HG02970 (cell line): ENCODE data around the gene CACNB1.

Source experiments
- ATAC-seq: cut with Tn5 transposase; IDR thresholded peaks from one replicate; pipeline ENCODE4 v1.9.1; 2021; ENCODE audit warnings: mild to moderate bottlenecking, moderate library complexity, moderate number of reproducible peaks; ENCODE audit not compliant: unreplicated experiment, low FRiP score

Gene CACNB1

DNA sequence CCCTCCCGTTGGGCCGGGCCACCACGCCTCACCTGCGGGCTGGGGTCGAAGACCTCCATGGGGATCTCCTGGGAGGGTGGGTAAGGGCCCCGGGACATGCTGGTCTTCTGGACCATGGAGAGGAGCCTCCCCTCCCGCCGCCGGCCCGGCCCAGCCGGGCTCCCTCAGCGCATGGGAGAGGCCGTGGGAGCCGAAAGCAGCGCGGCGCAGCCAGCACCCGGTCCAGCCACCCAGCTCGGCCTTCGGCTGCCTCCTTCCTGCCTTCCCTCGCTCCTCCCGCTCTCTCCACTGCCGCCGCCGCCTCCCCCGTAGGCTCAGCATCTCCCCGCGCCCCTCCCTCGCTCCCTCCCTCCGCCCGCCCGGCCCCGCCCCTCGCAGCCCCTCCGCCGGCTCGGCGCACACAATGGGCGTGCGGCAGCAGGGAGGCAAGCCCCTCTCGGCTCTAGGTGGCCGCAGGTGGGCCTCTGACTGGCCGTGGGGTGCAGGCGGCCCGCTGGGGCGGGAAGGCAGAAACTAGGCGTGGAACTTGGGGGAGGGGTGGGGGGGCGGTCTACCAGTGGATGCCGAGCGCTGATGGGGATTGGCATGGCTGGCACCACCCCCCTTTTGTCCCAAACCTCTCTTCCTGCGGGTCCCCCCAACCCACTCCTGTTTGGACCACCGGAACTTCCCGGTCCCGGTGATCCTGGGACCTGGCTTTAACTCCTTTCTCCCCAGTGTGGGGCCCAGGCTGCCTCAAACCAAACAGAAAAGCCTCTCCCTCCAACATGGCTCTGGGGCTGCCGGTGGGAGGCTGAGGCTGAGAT, at the start of gene CACNB1:
Gene CACNB1, minus strand, starts transcription at position 290 of the 806 bp plus-strand sequence. Its CDS starts 174 bp downstream, at position 116.
- ATAC-seq: no peak

DNA sequence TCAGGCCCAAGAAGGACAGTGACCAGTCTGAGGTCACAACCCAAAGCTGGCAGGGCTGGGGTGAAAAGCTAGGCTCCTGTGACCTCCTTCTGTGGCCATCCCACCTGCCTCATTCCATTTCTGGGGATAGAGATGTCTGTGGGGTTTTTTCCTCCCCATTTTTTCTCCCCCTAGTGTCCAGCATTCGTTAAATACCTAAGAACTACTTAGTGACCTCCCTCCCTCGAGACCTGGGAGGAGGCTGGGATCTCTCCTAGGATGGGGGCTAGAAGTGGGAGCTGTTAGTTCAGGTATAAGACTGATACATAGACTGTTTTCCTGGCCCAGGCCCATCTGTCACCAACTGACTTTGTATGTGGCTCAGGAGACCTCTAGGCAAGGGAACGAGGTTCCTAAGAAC, 48.8 kb upstream of the CACNB1 start:
- no peak for ATAC-seq

DNA sequence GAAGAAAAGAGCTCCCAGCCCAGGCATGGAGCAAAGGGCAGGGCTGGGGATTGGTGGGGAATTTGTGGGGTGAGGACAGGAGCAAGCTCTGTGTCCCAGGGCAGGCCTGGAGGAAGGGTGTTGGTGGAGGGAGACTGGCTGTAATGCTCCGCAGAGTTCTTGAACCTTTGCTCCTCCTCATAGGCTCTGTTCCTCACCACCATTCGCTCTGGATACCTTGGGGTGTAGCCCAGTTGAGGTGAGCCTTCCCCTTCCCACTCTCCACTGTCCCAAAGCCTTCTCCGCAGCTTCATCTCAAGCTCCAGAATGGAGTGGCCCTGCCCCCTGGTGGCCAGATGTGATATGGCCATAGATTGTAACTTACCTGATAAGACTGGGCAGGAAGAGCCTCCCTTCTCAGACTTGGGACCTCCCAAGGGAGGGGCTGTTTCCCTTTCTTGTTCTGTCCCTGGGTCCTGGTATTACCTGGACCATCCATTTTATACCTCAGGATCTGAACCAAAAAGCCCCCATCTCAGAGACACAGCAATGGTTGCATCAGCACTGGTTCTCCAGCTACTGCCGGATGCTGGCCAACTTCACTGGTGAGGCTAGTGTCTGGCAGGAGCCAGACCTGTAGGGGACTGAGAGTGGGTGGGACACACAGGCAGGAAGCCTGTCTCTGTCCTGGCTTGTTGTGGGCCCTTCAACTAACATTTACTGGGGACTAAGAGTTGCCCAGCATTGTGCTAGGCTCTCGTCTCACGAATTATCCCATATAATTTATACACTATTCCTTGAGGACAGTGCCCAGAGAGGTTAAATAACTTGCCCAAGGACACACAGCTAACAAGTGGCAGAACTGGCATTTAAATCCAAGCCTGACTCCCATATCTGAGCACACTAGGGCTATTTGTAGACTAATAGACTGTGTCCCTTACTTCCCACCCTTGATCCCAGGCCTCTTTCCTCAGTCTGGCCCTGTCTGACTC, 47.4 kb upstream of the CACNB1 start:
- ATAC-seq: peak; percentile 58

DNA sequence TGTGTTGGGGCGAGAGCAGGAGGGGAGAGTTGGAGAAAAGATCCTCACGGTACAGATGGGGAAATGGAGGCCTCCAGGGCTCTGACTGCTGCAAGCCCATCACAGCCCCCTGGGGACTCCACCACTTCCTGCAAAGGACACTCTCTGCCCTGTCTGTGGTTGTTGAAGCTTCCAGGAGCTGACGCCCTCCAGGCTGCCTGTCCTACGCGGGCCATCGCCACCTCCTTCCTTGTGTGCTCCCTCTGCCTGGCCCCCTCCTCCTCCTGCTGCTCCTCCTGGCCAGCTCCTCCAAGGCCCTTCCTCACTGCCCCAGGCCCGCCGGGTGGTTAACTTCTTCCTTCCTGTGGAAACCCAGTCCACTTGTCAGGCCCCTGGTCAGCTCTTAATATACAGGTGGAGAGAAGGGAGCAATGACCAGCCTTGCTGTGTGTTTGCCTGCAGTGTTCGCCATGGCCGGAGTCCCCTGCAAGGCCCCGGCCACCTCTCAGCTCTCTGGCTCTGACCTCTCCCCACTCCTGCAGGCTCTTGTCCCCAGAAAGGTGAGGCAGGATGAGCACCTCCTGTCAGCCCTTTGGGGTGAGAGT, 46.6 kb upstream of the CACNB1 start:
- ATAC-seq: no peak

DNA sequence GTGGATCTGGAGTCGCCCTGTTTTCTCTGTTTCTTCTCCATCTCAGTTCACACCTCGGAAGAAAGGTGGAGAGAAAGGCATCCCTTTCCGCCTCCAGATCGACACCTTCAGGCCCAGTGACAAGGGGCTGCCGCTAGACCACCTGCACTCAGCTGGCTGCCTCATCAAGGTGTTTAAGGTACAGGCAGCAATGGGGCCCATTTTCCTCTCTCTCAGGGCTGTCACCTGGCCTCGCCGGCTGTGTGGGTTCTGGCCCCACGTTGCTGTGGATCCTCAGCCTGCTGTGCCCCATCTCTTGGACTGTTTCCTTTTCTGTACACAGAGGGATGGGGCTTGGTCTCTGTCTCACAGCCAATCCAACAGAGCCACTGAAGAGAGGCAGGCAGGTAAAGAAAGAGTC, 45.7 kb upstream of the CACNB1 start:
- ATAC-seq: no peak

DNA sequence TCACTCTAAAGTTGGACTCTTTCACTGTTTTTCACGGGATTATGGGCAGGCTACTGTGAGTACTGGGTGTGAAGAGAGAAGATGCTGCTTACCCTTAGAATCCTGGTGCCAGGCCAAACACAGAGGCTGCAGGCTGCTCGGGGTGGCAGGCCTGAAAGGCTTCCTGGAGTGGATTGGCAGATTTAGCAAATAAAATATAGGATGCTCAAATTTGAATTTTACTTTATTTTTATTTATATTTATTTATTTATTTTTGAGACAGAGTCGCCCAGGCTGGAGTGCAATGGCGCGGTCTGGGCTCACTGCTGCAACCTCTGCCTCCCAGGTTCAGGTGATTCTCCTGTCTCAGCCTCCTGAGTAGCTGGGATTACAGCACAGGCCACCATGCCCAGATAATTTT, 43.2 kb upstream of the CACNB1 start:
- no peak for ATAC-seq

DNA sequence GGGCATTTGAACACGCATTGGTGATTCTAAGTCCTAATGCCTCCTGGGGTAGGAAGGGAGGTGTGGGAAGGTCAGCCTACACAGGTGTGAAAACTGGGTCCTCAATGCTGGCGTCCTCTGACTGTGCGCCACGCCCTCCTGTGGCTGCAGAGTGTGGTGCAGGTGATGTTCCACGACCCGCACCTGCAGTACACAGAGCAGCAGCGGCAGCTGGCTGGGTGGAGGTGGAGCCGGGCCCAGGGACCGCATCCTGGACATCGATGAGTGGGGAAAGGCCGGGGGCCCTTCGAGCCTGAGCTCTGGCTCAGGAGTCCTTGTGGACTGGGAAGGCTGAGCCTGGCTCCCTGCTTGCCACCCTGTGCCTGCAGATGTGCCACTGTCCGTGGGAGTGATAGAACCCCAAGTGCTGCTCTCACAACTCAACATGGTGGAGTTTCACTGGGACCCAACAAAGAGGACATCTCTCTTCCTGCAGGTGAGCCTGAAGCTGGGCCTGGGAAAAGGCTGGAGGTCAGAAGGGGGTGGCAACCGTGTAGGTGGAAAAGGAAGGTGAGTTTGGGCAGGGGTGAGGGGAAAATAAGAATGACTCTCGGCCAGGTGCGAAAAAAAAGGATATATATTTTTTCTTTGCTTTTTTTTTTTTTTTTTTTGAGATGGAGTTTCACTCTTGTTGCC, 42.3 kb upstream of the CACNB1 start:
- ATAC-seq: no peak

DNA sequence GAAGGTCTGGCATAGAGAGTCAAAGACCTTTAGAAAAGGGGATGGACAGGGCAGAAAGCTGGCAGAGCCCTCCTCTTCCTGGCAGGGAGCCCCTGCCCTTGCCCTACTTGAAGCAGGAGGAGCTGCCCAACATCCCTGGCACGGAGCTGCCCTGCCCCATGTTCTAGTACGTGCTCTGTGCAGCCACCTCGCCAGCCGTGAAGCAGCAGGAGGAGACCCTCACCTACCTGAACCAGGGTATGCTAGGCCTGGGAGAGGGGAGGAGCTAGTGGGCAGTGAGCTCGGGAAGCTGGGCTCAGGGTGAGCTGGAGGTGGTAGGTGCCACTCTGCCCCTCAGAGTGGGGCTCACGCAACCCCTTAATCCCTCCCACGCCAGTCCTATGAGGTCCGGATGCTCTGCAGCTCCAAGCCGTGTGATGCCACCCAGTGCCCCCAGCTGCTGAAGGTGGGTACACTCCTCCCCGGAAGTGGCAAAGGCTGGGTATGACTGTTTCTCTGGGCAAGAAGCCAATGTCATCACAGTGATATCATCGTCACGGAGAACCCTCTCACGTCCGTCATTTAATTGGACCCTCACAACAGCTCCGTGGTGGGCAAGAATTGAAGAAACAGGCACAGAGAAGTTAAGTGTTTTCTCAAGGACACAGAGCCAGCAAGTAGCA, 41.0 kb upstream of the CACNB1 start:
- no peak for ATAC-seq

DNA sequence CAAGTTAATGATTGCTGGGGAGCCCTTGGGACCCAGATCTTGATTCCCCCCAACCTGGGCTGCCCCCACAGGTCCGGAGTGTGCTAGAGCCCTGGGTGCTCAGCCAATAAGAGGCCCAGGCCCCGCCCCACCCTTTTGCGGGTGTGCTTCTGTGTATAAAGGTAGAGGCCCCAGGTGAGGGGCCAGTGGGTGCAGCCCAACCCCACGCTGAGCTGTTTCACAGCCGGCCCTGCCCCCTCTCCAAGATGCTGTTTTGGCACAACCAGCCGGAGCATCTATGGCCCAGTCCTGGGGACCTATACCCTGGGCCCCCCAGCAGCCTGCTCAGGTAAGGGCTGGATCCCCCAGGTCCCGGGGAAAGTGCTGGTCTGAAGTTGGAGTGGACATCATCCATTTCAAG, 40.1 kb upstream of the CACNB1 start:
- ATAC-seq: no peak

DNA sequence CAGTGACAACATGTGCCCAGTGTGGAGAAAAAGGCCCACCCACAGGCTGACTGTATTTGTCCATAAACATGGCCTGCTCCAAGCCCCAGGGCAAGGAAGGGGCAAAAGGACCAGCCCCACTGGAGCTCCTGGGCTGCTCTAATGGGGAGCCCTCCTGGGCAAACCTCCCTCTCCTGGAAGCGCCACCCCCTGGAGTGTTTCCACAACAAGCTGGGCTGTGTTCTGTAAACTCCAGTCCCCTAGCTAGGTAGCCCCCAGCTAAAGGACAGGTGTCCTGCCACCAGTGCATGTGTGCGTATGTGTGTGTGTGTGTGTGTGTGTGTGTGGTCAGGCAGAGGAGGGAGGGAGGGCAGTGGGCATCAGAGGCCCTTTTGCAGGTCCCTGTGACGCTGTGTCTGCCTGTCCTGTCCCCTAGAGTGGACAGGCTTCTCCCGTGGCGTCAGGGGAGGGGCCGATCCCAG, 39.5 kb upstream of the CACNB1 start:
- no peak for ATAC-seq

DNA sequence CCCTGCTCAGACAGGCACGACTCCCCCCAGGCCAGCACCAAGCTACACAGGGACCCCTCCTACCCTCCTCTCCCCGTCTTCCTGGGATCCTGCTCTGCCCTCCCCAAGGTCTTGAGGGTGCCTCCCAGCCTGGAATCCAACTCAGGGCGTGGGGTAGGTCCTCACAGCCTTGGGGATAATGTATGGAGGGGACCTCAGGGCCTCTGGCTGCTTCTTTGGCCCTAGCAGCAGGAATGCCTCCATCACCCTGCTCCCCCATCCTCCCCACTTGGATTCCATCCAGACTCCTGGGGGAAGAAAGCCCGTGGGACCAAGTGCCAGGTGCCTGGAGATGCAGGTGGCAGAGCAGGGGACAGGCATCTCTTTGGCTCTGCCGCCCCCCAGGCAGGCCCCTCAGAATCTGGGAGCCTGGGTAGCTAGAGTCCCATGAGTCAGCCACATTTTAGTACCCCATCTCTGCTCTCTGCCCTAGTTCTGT, 39.0 kb upstream of the CACNB1 start:
- no peak for ATAC-seq

DNA sequence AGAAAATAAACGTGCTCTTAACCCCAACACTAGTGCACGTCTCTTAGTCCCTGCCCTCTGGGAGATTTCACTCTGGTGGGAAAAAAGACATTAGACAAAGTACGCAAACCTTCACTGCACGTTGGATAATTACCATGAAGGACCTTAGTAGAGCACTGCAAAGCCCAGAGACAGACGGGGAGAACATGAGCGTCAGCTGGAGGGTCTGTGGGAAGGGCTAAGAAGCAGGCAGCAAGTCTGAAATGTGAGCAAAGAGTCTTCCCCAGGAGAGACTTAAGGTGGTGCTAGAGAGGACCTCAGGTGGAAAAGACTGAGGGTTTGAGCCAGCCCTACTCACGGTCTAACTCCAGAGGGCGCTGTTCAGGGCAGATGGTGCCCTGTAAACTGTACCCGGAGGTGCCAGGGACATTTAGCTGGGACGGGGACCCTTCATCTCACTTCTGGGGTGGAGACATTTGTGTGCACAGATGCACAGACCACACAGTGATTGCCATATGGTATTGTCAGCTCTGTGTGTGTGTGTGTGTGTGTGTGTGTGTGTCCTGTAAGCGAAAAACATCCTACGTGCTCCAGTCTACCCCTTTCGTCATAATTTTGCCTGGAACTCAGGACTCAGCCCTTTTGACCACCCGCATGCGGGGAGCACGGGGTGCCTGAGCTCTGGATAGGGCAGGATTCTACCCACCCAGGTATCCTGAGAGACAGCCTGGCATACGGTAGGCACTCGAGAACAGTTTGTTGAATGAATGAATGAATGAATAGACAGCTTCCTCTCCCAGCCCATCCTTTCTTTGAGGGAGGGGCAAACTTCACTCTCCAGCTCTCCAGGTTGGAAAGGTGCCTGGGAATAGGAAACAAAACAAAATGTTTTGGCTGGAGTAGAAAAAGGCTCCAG, 38.3 kb upstream of the CACNB1 start:
- no peak for ATAC-seq

DNA sequence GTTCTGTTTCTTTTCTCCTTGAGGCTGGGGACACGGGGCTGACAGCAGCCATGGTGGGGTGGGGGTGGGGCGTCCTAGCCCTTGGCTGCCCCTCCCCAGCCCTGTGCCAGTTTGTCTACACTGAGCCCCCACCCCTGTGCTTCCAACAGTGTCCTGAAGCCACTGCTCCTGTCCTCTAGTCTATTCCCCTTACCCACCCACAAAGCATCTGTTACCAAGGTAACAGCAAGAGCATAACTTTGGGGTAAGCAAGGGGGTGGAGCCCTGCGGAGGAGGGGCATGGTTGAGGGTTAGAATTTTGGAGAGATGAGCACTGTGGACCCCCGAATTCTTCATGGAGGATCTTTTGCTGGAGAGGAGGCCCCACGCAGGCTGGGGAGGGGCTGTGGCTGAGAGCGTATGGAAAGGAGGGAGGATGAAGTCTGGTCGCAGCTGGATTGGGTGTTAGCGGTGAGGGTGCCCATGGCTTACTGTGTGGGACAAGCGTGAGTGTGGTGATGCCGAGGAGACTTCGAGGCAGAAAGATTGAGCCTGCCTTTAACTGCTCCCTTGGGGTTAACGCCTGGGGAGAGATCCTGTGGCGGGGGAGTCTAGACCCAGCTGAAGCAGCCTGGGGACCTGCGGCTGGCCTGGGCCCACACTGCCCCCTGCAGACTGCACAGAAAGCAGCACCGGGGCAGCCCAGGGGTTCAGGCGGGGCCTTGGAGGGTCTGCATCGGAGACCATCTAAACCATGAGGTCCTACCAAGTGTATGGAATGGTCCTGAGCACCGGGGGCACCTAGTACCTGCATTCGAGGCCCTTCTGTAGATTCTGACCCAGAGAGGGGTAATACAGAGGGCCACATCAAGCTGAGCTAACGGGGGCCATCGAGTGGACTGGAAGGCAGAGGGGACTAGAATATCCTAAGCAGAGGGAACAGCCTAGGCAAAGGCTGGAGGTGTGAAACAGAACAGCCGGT, 34.4 kb upstream of the CACNB1 start:
- no peak for ATAC-seq

DNA sequence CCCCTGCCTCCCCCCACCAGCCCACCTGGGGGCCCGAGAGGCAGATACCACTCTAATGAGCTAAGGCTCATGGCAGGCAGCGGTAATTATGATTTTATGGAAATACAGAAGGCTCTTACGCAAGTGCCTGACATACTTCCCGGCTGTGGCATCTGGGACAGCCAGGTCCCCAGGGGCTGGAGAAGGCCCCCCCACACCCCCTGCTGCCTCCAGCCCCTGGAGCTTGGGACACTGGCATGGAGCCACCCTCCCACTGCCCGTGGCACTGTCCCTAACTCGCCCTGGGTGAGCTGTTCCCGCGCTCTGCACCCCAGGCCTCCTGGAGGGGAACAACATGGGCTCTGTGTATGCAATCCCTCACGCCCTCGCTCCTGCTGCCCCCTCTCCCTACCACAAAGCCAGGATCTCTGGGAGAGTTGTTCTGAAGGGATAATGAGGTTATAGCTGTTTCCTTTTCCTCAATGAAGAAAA, 33.7 kb upstream of the CACNB1 start:
- no peak for ATAC-seq

DNA sequence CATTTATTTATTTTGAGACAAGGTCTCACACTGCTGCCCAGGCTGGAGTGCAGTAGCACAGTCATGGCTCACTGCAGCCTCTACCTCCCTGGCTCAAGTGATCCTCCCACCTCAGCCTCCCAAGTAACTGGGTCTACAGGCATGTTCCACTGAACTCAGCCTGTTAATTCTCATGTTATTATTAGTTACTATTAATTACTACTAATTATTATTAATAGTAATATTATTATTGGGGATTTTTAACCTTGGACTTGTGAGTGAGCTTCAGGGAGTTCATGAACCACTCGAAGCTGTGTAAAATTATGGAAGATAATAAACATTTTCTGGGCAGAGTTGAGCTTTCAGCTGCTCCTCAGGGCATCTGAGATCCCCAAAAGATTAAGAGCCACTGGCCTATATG, 32.9 kb upstream of the CACNB1 start:
- no peak for ATAC-seq

DNA sequence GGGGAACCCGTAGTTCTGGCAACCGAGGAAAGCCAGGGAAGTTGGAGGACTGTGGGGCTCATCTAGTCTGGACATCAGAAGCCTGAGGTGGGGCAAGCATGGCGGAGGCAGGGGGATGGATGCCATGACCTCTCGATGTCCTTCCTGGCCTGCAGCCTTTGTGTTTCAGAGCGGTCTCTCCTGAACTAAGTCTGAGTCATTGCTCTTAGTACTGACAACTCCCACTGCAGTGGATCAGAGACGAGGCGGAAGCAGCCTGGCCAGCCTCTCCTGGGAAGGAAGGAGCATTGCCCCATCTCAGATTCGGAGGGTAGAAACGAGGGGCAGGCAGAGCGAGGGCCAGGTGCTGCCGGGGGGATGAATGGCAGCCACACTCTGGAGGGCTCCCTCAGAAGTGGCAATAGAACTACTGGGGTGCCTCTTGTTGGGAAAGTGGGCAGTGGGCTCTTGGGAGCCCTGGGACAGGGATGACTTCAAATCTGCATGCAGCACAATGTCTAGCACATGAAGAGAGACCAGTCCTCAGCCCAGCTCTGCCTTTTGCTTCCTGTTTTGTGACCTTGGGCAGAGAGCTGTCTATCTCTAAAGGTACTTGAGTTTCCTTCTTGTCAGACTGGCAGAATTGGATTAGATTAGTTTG, 31.9 kb upstream of the CACNB1 start:
- ATAC-seq: no peak

DNA sequence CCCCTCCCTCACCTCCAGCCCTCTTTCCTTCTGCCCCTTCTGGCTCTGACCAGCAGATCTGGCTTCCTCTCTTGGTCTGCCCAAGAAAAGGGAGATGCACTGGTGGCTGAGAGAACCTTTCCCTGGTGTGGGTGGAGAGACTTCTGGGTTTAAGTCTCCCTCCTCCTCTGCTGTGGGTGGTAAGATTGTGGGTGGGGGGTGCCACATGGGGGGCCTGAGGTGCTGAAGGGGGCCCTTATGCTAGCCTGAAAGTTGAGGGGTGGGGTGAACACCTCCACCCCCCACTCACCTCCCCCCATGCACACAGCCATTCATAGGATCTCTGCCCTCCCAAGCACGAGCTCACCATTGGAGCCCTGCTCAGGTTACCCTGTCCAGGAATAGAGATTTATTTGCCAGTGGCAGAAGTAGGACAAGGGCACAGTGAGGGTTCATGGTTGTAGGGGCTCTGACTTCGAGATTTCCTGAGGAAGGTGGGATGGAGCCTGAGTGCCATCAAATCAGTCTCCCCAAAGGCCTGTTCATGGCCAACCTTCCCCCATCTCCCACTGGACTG, 30.0 kb upstream of the CACNB1 start:
- no peak for ATAC-seq
